GM13977 (cell line): ENCODE data around the gene ACP7.

Experiments used
- DNase-seq: peaks from one replicate; pipeline ENCODE4 v3.0.0; 2012; ENCODE audit warnings: low spot score
- in situ Hi-C: fragments of 300-500 bp; cut with MboI; formaldehyde crosslinking; loops from one replicate; pipeline ENCODE4 v1.12.0; 2022; ENCODE audit warnings: low sequenced_read_pairs, low pct_unique_long_range_greater_than_20kb, mixed read lengths, inconsistent platforms; ENCODE audit not compliant: unreplicated experiment
- TF ChIP-seq, protein P1 (sequence below): IDR thresholded peaks from 2 replicates; pipeline ENCODE4 v1.5.1; 2012; ENCODE audit warnings: mild to moderate bottlenecking, control low read depth; ENCODE audit not compliant: insufficient read depth; ENCODE audit errors: extremely low read depth, missing control alignments

ACP7 gene, protein sequence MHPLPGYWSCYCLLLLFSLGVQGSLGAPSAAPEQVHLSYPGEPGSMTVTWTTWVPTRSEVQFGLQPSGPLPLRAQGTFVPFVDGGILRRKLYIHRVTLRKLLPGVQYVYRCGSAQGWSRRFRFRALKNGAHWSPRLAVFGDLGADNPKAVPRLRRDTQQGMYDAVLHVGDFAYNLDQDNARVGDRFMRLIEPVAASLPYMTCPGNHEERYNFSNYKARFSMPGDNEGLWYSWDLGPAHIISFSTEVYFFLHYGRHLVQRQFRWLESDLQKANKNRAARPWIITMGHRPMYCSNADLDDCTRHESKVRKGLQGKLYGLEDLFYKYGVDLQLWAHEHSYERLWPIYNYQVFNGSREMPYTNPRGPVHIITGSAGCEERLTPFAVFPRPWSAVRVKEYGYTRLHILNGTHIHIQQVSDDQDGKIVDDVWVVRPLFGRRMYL

DNA sequence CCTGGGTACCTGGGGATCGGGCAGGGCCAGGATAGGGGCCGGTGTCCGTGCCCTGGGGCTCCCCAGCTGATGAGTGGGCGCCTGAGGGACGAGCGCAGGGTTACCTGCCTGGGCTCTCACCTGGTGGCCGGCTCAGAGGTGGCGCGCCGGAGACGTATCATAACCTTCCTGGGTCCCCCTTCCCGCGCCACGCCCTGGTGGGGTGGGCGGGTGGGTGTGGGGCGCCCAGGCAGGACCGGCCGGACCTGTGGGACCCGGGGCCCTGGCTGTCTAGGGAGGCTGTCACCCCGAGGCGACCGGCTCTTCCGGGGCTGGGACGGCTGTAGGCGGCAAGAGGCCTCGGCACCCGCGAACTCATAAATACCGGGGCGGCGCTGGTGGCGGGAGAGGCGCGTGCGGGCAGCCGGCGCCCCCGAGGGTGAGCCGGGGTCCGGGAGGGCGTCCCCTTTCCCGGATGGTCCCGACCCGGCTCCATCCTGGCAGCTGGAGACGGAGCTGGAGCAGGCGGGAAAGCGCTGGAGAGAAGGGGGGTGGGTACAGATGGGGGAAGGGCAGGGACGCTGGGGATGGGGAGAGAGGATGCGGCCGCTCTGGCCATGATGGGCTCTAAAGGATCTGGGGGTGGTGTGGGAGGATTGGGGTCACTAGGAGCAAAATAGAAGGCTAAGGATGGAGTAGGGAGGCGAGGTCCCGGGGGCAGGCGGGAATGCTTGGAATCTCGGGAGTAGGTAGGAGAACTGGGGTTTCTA lies at the start of gene ACP7:
Gene ACP7, plus strand, starts transcription at position 386 of the 749 bp plus-strand sequence. CDS start 902 bp downstream, outside the sequence.
- peak; percentile 36 for DNase-seq
- in situ Hi-C loops: no loop called here
- TF ChIP-seq, protein P1, sequence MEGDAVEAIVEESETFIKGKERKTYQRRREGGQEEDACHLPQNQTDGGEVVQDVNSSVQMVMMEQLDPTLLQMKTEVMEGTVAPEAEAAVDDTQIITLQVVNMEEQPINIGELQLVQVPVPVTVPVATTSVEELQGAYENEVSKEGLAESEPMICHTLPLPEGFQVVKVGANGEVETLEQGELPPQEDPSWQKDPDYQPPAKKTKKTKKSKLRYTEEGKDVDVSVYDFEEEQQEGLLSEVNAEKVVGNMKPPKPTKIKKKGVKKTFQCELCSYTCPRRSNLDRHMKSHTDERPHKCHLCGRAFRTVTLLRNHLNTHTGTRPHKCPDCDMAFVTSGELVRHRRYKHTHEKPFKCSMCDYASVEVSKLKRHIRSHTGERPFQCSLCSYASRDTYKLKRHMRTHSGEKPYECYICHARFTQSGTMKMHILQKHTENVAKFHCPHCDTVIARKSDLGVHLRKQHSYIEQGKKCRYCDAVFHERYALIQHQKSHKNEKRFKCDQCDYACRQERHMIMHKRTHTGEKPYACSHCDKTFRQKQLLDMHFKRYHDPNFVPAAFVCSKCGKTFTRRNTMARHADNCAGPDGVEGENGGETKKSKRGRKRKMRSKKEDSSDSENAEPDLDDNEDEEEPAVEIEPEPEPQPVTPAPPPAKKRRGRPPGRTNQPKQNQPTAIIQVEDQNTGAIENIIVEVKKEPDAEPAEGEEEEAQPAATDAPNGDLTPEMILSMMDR: no peak

DNA sequence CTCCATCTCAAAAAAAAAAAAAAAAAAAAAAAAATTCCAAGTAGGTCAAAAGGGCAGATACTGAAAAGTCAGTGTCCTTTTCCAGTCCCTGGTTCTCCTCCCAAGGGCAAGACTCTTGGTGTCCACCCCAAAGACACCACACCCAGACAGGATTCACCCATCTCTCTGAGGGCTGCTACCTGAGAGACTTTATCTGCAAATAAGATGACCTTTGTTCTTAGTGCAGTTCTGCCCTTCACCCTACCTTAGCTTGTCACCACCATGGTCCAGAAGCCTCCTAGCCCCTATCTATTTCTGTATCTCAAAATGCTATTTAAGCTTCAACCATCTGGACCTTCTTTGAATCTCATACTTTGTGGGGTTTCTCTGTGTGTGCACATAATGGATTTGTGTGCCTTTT lies 47.6 kb upstream of the ACP7 start:
- DNase-seq: no peak
- TF ChIP-seq, protein P1: no peak
- in situ Hi-C loops: no loop called here

DNA sequence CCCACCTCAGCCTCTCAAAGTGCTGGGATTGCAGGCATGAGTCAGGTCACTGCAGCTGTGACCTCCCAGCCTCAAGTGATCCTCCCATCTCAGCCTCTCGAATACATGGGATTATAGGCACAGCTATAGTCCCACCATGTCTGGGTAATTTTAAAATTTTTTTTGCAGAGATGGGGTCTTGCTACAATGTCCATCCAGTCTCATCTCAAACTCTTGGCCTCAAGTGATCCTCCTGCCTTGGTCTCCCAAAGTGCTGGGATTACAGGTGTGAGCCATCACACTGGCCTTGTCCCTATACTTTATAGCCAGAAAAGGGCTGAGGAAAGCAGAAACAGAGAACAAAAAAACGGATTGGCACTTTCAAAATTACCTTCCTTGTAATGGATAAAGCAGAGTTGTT lies 47.0 kb upstream of the ACP7 start:
- no peak for DNase-seq
- TF ChIP-seq, protein P1: no peak
- in situ Hi-C loops: no loop called here

DNA sequence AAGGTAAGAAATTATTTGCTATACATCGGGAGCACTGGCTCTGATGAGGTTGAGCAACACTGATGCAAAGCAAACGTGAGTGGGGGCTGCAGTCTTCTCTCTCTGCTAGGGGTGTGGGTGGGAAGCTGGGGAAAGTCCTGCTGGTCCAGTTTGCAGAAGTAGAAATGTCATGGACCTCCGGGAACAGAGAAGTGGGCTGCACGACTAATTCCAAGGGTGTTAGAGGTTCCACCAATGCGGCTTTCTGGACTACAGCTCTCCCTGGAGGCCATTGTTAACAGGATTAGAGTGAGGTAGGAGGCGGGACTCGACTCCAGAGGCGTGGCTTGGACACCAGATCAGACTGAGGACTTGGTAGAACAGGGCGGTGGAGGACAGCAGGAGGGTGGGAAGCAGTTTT lies 46.1 kb upstream of the ACP7 start:
- in situ Hi-C loops: no loop called here
- peak; percentile 54 for DNase-seq
- TF ChIP-seq, protein P1: no peak

DNA sequence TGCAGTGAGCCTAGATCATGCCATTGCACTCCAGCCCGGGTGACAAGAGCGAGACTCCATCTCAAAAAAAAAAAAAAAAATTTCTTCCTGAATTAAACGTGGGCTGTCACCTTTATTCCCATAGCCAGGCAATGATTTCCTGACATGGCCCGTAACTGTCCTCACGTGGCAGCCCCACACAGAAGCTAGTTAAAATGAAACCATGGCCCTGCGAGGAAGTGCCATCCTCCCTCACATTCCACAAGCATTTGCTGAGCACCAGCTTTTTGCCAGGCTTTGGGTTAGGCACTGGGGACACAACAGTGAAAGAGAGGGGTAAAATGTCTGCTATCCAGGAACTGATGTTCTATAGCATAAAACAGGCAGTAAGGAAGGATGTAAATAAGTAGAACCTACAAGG lies 38.7 kb upstream of the ACP7 start:
- TF ChIP-seq, protein P1: no peak
- DNase-seq: no peak
- in situ Hi-C loops: no loop called here

DNA sequence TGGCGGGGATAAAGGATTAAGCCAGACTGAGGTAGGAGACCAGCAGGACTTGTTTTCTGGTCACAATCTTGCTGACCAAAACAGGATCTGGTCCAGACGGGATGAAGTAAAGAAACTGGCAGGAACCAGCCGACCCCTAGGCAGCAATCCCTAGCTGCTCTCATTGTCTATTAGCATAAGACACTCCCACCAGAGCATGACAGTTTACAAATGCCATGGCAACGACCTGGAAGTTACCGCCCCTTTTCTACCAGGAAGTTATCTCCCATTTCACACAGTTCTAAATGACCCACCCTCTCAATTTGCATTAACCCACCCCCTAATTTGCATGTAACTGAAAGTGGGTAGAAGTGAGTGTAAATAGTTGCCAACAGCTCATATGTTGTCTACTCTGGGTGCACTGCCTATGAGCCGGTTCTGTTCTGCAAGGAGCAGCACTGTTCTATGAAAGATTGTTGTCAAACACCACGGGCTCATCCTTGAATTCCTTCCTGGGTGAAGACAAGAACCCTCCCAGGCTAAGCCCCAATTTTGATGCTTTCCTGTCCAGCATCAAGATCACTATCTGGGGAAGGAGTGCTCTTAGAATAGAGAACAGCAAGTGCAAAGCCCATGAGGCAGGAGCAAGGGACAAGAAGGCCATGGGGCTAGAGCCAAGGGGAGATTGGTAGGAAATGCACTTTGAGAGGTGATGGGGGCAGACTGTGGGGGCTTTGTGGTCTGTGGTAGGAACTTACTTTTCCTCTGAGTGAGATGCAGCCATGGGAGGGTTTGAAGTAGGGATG lies 37.9 kb upstream of the ACP7 start:
- in situ Hi-C loops: no loop called here
- no peak for DNase-seq
- TF ChIP-seq, protein P1: no peak
